Gastroesophageal sphincter (tissue), 3 donors: ENCODE data around the gene SPINK8.

Experiments used
- EP300 ChIP-seq: sonication (generic); formaldehyde crosslinking; IDR thresholded peaks from one replicate; pipeline ENCODE4 v1.6.1; 2017; ENCODE audit warnings: antibody characterized with exemption, mild to moderate bottlenecking
- POLR2A ChIP-seq, 2 donors: fragments of 450-650 bp; IDR thresholded peaks; one replicate each; pipeline ENCODE4 v1.6.1; 2017; ENCODE audit warnings: antibody characterized with exemption in 2 of 2, mild to moderate bottlenecking in 2 of 2, moderate library complexity in 1 of 2
- POLR2AphosphoS5 ChIP-seq: sonication (generic); formaldehyde crosslinking; IDR thresholded peaks from one replicate; pipeline ENCODE4 v1.6.1; 2017; ENCODE audit warnings: antibody characterized with exemption
- TF ChIP-seq, protein P1 (sequence below), 4 experiments: fragments of 200-600 bp in 2 of 4; fragments of 450-650 bp in 2 of 4; sonication (generic) in 1 of 4; IDR thresholded peaks; one replicate each; pipeline ENCODE4 v1.5.1; 2017 to 2019; ENCODE audit warnings: antibody characterized with exemption in 4 of 4, mild to moderate bottlenecking in 2 of 4, moderate library complexity in 2 of 4

DNA sequence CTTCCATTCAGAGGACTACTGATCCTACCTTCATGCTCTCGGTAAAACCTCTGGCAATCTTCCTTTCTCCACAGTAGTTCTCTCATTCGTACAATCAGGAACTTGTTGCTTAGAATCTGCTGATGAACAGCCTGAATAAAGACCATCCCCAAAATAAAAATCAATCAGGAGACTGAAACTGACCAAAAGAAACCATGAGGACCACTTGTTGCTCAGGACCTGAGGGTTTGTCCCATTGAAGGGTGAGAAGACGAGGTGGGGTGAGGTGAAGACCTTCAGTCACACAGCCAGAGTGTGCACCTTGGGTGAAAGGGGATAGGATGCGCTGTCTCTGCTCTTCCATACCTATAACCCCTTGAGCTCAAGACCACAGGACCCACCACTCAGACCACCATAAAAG lies 36.8 kb downstream of the SPINK8 start:
- TF ChIP-seq, protein P1, sequence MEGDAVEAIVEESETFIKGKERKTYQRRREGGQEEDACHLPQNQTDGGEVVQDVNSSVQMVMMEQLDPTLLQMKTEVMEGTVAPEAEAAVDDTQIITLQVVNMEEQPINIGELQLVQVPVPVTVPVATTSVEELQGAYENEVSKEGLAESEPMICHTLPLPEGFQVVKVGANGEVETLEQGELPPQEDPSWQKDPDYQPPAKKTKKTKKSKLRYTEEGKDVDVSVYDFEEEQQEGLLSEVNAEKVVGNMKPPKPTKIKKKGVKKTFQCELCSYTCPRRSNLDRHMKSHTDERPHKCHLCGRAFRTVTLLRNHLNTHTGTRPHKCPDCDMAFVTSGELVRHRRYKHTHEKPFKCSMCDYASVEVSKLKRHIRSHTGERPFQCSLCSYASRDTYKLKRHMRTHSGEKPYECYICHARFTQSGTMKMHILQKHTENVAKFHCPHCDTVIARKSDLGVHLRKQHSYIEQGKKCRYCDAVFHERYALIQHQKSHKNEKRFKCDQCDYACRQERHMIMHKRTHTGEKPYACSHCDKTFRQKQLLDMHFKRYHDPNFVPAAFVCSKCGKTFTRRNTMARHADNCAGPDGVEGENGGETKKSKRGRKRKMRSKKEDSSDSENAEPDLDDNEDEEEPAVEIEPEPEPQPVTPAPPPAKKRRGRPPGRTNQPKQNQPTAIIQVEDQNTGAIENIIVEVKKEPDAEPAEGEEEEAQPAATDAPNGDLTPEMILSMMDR (IDR thresholded peaks at IDR 0.05): no peak
- TF ChIP-seq POLR2AphosphoS5 (no peak), POLR2A (IDR thresholded peaks at IDR 0.05) (no peak), EP300 (no peak)
